Smooth muscle cell (in vitro differentiated cells): ENCODE data around the gene ZIC4. TPM values are rescaled to one million over a fixed set of nuclear protein-coding genes. Genes with fewer than 3 reads are reported as not detected.
A peak's percentile ranks its signal among the peaks of the same experiment; 100 is the strongest.

Source experiments
- DNase-seq: peaks from one replicate; lab custom pipeline; 2025; ENCODE audit not compliant: unreplicated experiment; lab: John Stamatoyannopoulos, UW
- H2AFZ ChIP-seq: fragments of 200-600 bp; sonication (generic); 2 replicates; pipeline ENCODE4 v1.6.0; 2016; ENCODE audit warnings: antibody characterized with exemption, low read depth, mild to moderate bottlenecking
- H3F3A ChIP-seq: fragments of 200-600 bp; sonication (generic); 2 replicates; pipeline ENCODE4 v1.6.0; 2017; ENCODE audit warnings: antibody characterized with exemption, low read depth
- H3K27ac ChIP-seq: fragments of 200-600 bp; sonication (generic); 2 replicates; pipeline ENCODE4 v1.5.1; 2016; ENCODE audit warnings: low read depth, mild to moderate bottlenecking
- H3K27me3 ChIP-seq: fragments of 200-600 bp; sonication (generic); 2 replicates; pipeline ENCODE4 v1.6.1; 2016; ENCODE audit warnings: low read depth, mild to moderate bottlenecking
- H3K36me3 ChIP-seq: fragments of 200-600 bp; sonication (generic); 2 replicates; pipeline ENCODE4 v1.5.1; 2016; ENCODE audit warnings: low read depth
- H3K4me1 ChIP-seq: fragments of 200-600 bp; sonication (generic); 2 replicates; pipeline ENCODE4 v1.5.1; 2016; ENCODE audit warnings: low read depth
- H3K4me2 ChIP-seq: fragments of 200-600 bp; sonication (generic); 2 replicates; pipeline ENCODE4 v1.6.0; 2016; ENCODE audit warnings: mild to moderate bottlenecking
- H3K4me3 ChIP-seq: fragments of 200-600 bp; sonication (generic); 2 replicates; pipeline ENCODE4 v1.5.1; 2016; ENCODE audit warnings: mild to moderate bottlenecking
- H3K79me2 ChIP-seq: fragments of 200-600 bp; sonication (generic); 2 replicates; pipeline ENCODE4 v1.6.0; 2016; ENCODE audit warnings: low read depth, mild to moderate bottlenecking
- H3K9ac ChIP-seq: fragments of 200-600 bp; sonication (generic); 2 replicates; pipeline ENCODE4 v1.6.0; 2016; ENCODE audit warnings: low read depth
- H3K9me3 ChIP-seq: fragments of 200-600 bp; sonication (generic); replicated peaks from 2 replicates; pipeline ENCODE4 v1.5.1; 2016; ENCODE audit warnings: low read depth
- H4K20me1 ChIP-seq: fragments of 200-600 bp; sonication (generic); 2 replicates; pipeline ENCODE4 v1.6.0; 2016; ENCODE audit warnings: low read depth
- CTCF ChIP-seq: fragments of 200-600 bp; sonication (generic); IDR thresholded peaks from 2 replicates; pipeline ENCODE4 v1.5.1; 2017; ENCODE audit warnings: borderline replicate concordance, mild to moderate bottlenecking, antibody characterized with exemption; ENCODE audit not compliant: insufficient read depth, poor library complexity, severe bottlenecking
- WGBS: methylation state at CpG from one replicate; pipeline ENCODE4 v1.1.7; 2016; ENCODE audit warnings: low lambda C conversion rate; 5-methylcytosine and 5-hydroxymethylcytosine counted together
- polyA plus RNA-seq: library from polyadenylated mRNA; unstranded; fragments of >200 nt; fragmentation: Nextera tagmentation; extraction: Ambion mirVana; gene quantifications from 2 replicates; pipeline ENCODE4 v1.2.1, GENCODE V29; 2016
- total RNA-seq: library from RNA; depleted of rRNA; stranded (reverse); fragments of >200 nt; gene quantifications from 2 replicates; pipeline ENCODE4 v1.2.3, GENCODE V29; 2014

Gene ZIC4
- total and polyA plus RNA-seq, 2 experiments from 2014 or later = not detected

GRCh38 chr3:147369231-147369630 lies 37.1 kb downstream of the ZIC4 start:
- DNase-seq = no peak

GRCh38 chr3:147368561-147369221 lies 37.7 kb downstream of the ZIC4 start:
- TF ChIP-seq CTCF = no peak

More at GRCh38 chr3:147369231-147369630, 37.1 kb downstream of the ZIC4 start:
- no peak overlapping the region for H3K9ac ChIP-seq
- H2AFZ ChIP-seq = no peak overlapping the region
- WGBS = 5% methylated on average over 13 of the region's 13 CpGs
- no peaks in the 10 kb centered on the region for H3K9me3 ChIP-seq
- no peak for TF ChIP-seq CTCF
- no peaks in the 10 kb centered on the region for H3K79me2 ChIP-seq
- H4K20me1 ChIP-seq = no peaks in the 10 kb centered on the region
- H3K36me3 ChIP-seq = no peaks in the 10 kb centered on the region
- H3K4me2 ChIP-seq = peak overlapping the region; percentile 57
- H3K4me1 ChIP-seq = peaks cover 3% of the 10 kb centered on the region
- no peak overlapping the region for H3K4me3 ChIP-seq
- H3K27me3 ChIP-seq = peaks cover 100% of the 10 kb centered on the region
- H3F3A ChIP-seq = no peaks in the 10 kb centered on the region
- H3K27ac ChIP-seq = no peak overlapping the region

GRCh38 chr3:147368151-147368550 lies 38.2 kb downstream of the ZIC4 start:
- TF ChIP-seq CTCF = no peak
- 21% methylated on average over 2 of the region's 2 CpGs for WGBS

More at GRCh38 chr3:147368561-147369221, 37.7 kb downstream of the ZIC4 start:
- H3K9me3 ChIP-seq = no peaks in the 10 kb centered on the region
- no peaks in the 10 kb centered on the region for H3F3A ChIP-seq
- no peak overlapping the region for H3K27ac ChIP-seq
- no peaks in the 10 kb centered on the region for H3K79me2 ChIP-seq
- DNase-seq = no peak
- no peak overlapping the region for H3K9ac ChIP-seq
- H3K4me2 ChIP-seq = no peak overlapping the region
- no peaks in the 10 kb centered on the region for H4K20me1 ChIP-seq
- H3K4me1 ChIP-seq = peaks cover 3% of the 10 kb centered on the region
- no peak overlapping the region for H3K4me3 ChIP-seq
- WGBS = 7% methylated on average over 16 of the region's 16 CpGs
- no peaks in the 10 kb centered on the region for H3K36me3 ChIP-seq
- H2AFZ ChIP-seq = no peak overlapping the region
- H3K27me3 ChIP-seq = peaks cover 100% of the 10 kb centered on the region

GRCh38 chr3:147367676-147368075 lies 38.7 kb downstream of the ZIC4 start:
- no peaks in the 10 kb centered on the region for H3K9me3 ChIP-seq
- no peak for TF ChIP-seq CTCF
- H3K9ac ChIP-seq = no peak overlapping the region
- no peak overlapping the region for H3K4me2 ChIP-seq
- no peaks in the 10 kb centered on the region for H3K36me3 ChIP-seq
- no peaks in the 10 kb centered on the region for H3K79me2 ChIP-seq
- H3K4me1 ChIP-seq = peaks cover 3% of the 10 kb centered on the region
- 0% methylated on average over 1 of the region's 1 CpG for WGBS
- H3F3A ChIP-seq = no peaks in the 10 kb centered on the region
- no peak for DNase-seq
- no peaks in the 10 kb centered on the region for H4K20me1 ChIP-seq
- no peak overlapping the region for H3K27ac ChIP-seq
- H2AFZ ChIP-seq = no peak overlapping the region
- peaks cover 100% of the 10 kb centered on the region for H3K27me3 ChIP-seq
- no peak overlapping the region for H3K4me3 ChIP-seq

More at GRCh38 chr3:147368151-147368550, 38.2 kb downstream of the ZIC4 start:
- H4K20me1 ChIP-seq = no peaks in the 10 kb centered on the region
- no peaks in the 10 kb centered on the region for H3F3A ChIP-seq
- no peak overlapping the region for H3K9ac ChIP-seq
- H3K4me2 ChIP-seq = no peak overlapping the region
- H3K9me3 ChIP-seq = no peaks in the 10 kb centered on the region
- no peak overlapping the region for H2AFZ ChIP-seq
- H3K36me3 ChIP-seq = no peaks in the 10 kb centered on the region
- H3K27ac ChIP-seq = no peak overlapping the region
- no peaks in the 10 kb centered on the region for H3K79me2 ChIP-seq
- peaks cover 3% of the 10 kb centered on the region for H3K4me1 ChIP-seq
- no peak overlapping the region for H3K4me3 ChIP-seq
- no peak for DNase-seq
- peaks cover 100% of the 10 kb centered on the region for H3K27me3 ChIP-seq
